ENCODE results near the gene PTGIS.

DNA sequence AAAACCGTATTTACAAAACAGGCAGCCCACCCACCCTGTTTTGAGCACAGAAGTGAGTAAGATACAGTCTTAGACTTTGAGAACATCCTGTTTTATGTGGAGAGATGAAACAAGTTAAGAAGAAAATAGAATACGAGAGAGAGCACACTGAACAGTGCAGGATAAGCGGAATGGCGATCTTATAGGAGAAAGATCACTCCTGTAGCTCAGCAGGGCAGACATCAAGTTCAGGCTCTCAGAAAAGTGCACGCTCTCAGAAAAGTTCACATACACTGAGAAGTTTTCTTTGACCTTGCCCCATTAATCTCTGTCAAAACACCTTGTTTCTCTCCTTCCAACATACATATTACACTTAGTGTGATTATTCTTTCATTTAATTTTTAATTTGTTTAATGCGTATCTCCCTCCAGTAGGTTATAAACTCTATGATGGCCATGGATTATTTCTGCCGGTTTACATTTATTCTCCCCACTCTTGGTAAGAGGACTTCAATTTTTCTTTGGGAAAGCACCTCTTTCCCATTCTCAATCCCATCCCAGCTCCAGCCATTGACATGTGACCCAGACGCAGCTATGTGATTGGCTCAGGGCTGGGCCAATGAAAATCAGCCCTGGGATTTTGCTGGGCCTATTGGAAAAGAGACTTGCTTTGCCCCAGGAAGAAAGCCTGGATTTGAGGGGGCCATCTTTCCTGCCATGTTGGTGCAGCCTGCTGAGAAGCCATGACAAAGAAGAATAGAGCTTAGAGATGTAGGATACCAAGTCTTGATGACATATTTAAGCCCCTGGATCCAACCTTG, 101.6 kb downstream of the PTGIS start:
- TF ChIP-seq, protein P1, sequence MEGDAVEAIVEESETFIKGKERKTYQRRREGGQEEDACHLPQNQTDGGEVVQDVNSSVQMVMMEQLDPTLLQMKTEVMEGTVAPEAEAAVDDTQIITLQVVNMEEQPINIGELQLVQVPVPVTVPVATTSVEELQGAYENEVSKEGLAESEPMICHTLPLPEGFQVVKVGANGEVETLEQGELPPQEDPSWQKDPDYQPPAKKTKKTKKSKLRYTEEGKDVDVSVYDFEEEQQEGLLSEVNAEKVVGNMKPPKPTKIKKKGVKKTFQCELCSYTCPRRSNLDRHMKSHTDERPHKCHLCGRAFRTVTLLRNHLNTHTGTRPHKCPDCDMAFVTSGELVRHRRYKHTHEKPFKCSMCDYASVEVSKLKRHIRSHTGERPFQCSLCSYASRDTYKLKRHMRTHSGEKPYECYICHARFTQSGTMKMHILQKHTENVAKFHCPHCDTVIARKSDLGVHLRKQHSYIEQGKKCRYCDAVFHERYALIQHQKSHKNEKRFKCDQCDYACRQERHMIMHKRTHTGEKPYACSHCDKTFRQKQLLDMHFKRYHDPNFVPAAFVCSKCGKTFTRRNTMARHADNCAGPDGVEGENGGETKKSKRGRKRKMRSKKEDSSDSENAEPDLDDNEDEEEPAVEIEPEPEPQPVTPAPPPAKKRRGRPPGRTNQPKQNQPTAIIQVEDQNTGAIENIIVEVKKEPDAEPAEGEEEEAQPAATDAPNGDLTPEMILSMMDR (IDR thresholded peaks at IDR 0.05; ENCODE audit: borderline replicate concordance, extremely low read depth, low read length, poor library complexity, severe bottlenecking) = no peak
- no peak for TF ChIP-seq EZH2 (IDR thresholded peaks at IDR 0.05; ENCODE audit: borderline replicate concordance, low read depth, low read length, severe bottlenecking)

Measured in DND-41 (cell line).